ENCODE measurements around the gene GPM6B. TPM values are rescaled to one million over a fixed set of nuclear protein-coding genes. Genes with fewer than 3 reads are reported as not detected.

Gene GPM6B
- total RNA-seq, 1 donor from 2014 or later = 6.2 TPM

- no peak overlapping the region for H3K4me3 Mint-ChIP-seq
- TF ChIP-seq CTCF (IDR thresholded peaks at IDR 0.05; ENCODE audit: unreplicated experiment) = no peak
- peaks cover 9% of the 10 kb centered on the region for H3K36me3 Mint-ChIP-seq
- H3K27me3 Mint-ChIP-seq (ENCODE audit: low read depth) = no peaks in the 10 kb centered on the region
- peaks cover 15% of the 10 kb centered on the region for H3K9me3 Mint-ChIP-seq
- no peak overlapping the region for H3K27ac Mint-ChIP-seq
- no peak for DNase-seq (ENCODE audit: low spot score in 2 of 2, unreplicated experiment in 2 of 2)
- no peaks in the 10 kb centered on the region for H3K4me1 Mint-ChIP-seq
Observed at GRCh38 chrX:13750812-13751211, 66.1 kb downstream of the GPM6B start.

- H3K9me3 Mint-ChIP-seq = peaks cover 15% of the 10 kb centered on the region
- no peaks in the 10 kb centered on the region for H3K27me3 Mint-ChIP-seq (ENCODE audit: low read depth)
- no peak overlapping the region for H3K27ac Mint-ChIP-seq
- TF ChIP-seq CTCF (IDR thresholded peaks at IDR 0.05; ENCODE audit: unreplicated experiment) = no peak
- H3K4me3 Mint-ChIP-seq = no peak overlapping the region
- no peaks in the 10 kb centered on the region for H3K4me1 Mint-ChIP-seq
- peaks cover 9% of the 10 kb centered on the region for H3K36me3 Mint-ChIP-seq
- no peak for DNase-seq (ENCODE audit: low spot score in 2 of 2, unreplicated experiment in 2 of 2)
Observed at GRCh38 chrX:13750204-13750603, 66.7 kb downstream of the GPM6B start.

GRCh38 chrX:13748486-13748885 lies 68.4 kb downstream of the GPM6B start:
- H3K27me3 Mint-ChIP-seq (ENCODE audit: low read depth) = no peaks in the 10 kb centered on the region
- no peak overlapping the region for H3K27ac Mint-ChIP-seq
- H3K9me3 Mint-ChIP-seq = peaks cover 19% of the 10 kb centered on the region
- H3K4me1 Mint-ChIP-seq = no peaks in the 10 kb centered on the region
- H3K4me3 Mint-ChIP-seq = no peak overlapping the region
- DNase-seq (ENCODE audit: low spot score in 2 of 2, unreplicated experiment in 2 of 2) = no peak
- H3K36me3 Mint-ChIP-seq = peaks cover 6% of the 10 kb centered on the region
- TF ChIP-seq CTCF (IDR thresholded peaks at IDR 0.05; ENCODE audit: unreplicated experiment) = no peak

GRCh38 chrX:13747836-13748235 lies 69.1 kb downstream of the GPM6B start:
- H3K4me3 Mint-ChIP-seq = no peak overlapping the region
- peaks cover 15% of the 10 kb centered on the region for H3K9me3 Mint-ChIP-seq
- no peaks in the 10 kb centered on the region for H3K27me3 Mint-ChIP-seq (ENCODE audit: low read depth)
- no peaks in the 10 kb centered on the region for H3K4me1 Mint-ChIP-seq
- H3K36me3 Mint-ChIP-seq = peaks cover 1% of the 10 kb centered on the region
- H3K27ac Mint-ChIP-seq = no peak overlapping the region
- DNase-seq (ENCODE audit: low spot score in 2 of 2, unreplicated experiment in 2 of 2) = no peak
- no peak for TF ChIP-seq CTCF (IDR thresholded peaks at IDR 0.05; ENCODE audit: unreplicated experiment)

GRCh38 chrX:13742397-13743176 lies 74.3 kb downstream of the GPM6B start:
- H3K27ac Mint-ChIP-seq = peak overlapping the region; percentile 58
- H3K36me3 Mint-ChIP-seq = peaks cover 4% of the 10 kb centered on the region
- no peaks in the 10 kb centered on the region for H3K4me1 Mint-ChIP-seq
- peaks cover 16% of the 10 kb centered on the region for H3K9me3 Mint-ChIP-seq
- no peaks in the 10 kb centered on the region for H3K27me3 Mint-ChIP-seq (ENCODE audit: low read depth)
- DNase-seq (ENCODE audit: low spot score in 2 of 2, unreplicated experiment in 2 of 2) = no peak
- no peak overlapping the region for H3K4me3 Mint-ChIP-seq
- no peak for TF ChIP-seq CTCF (IDR thresholded peaks at IDR 0.05; ENCODE audit: unreplicated experiment)

All from mesothelial cell of epicardium (in vitro differentiated cells).